IMR-90 (cell line): ENCODE results near the gene NFE2L2.

ENCODE experiments used
- BHLHE40 ChIP-seq: fragments of 150-350 bp; IDR thresholded peaks from 2 replicates; pipeline ENCODE4 v1.6.1; 2016; ENCODE audit warnings: mild to moderate bottlenecking, low read depth, low read length
- CEBPB ChIP-seq: IDR thresholded peaks from 2 replicates; pipeline ENCODE4 v1.6.1; 2012; ENCODE audit warnings: low read depth, low read length, improper control_type of control experiment
- CTCF ChIP-seq: conservative IDR thresholded peaks from 2 replicates; pipeline ENCODE4 v1.5.1; 2012; ENCODE audit warnings: mild to moderate bottlenecking, low read depth, low read length, improper control_type of control experiment
- FOS ChIP-seq: fragments of 150-350 bp; IDR thresholded peaks from 2 replicates; pipeline ENCODE4 v1.6.1; 2016; ENCODE audit warnings: low read depth, low read length
- MAFK ChIP-seq: IDR thresholded peaks from 2 replicates; pipeline ENCODE4 v1.6.1; 2012; ENCODE audit warnings: low read depth, low read length, improper control_type of control experiment
- MAZ ChIP-seq: IDR thresholded peaks from 2 replicates; pipeline ENCODE4 v1.6.1; 2012; ENCODE audit warnings: low read depth, mild to moderate bottlenecking, low read length, improper control_type of control experiment, moderate library complexity, borderline replicate concordance
- MXI1 ChIP-seq: IDR thresholded peaks from 2 replicates; pipeline ENCODE4 v1.6.1; 2012; ENCODE audit warnings: low read depth, mild to moderate bottlenecking, low read length, moderate library complexity, borderline replicate concordance
- POLR2A ChIP-seq: IDR thresholded peaks from 2 replicates; pipeline ENCODE4 v1.6.1; 2012; ENCODE audit warnings: mild to moderate bottlenecking, low read depth, low read length
- RAD21 ChIP-seq: IDR thresholded peaks from 2 replicates; pipeline ENCODE4 v1.6.1; 2012; ENCODE audit warnings: low read length, improper control_type of control experiment
- RCOR1 ChIP-seq: IDR thresholded peaks from 2 replicates; pipeline ENCODE4 v1.6.1; 2012; ENCODE audit warnings: mild to moderate bottlenecking, low read length, improper control_type of control experiment; ENCODE audit not compliant: insufficient replicate concordance
- RFX5 ChIP-seq: IDR thresholded peaks from 2 replicates; pipeline ENCODE4 v1.8.0; 2012; ENCODE audit warnings: low read depth, mild to moderate bottlenecking, low read length, moderate library complexity
- SMC3 ChIP-seq: fragments of 150-350 bp; IDR thresholded peaks from 2 replicates; pipeline ENCODE4 v1.6.1; 2016; ENCODE audit warnings: low read depth, mild to moderate bottlenecking, antibody characterized with exemption, low read length, moderate library complexity
- TF ChIP-seq, protein P1 (sequence below): fragments of 150-350 bp; IDR thresholded peaks from 2 replicates; pipeline ENCODE4 v1.6.1; 2017; ENCODE audit warnings: mild to moderate bottlenecking, antibody characterized with exemption, low read length, low read depth
- TF ChIP-seq, protein P2 (sequence below): fragments of 150-350 bp; IDR thresholded peaks from 2 replicates; pipeline ENCODE4 v1.6.1; 2016; ENCODE audit warnings: low read depth, mild to moderate bottlenecking, low read length, moderate library complexity, borderline replicate concordance

- TF ChIP-seq CTCF (no peak), POLR2A (no peak), MXI1 (no peak), RCOR1 (no peak), SMC3 (no peak), RAD21 (no peak), RFX5 (no peak), MAFK (no peak), FOS (no peak), BHLHE40 (no peak), CEBPB (no peak), MAZ (no peak)
- TF ChIP-seq, protein P1, sequence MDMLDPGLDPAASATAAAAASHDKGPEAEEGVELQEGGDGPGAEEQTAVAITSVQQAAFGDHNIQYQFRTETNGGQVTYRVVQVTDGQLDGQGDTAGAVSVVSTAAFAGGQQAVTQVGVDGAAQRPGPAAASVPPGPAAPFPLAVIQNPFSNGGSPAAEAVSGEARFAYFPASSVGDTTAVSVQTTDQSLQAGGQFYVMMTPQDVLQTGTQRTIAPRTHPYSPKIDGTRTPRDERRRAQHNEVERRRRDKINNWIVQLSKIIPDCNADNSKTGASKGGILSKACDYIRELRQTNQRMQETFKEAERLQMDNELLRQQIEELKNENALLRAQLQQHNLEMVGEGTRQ: no peak
- TF ChIP-seq, protein P2, sequence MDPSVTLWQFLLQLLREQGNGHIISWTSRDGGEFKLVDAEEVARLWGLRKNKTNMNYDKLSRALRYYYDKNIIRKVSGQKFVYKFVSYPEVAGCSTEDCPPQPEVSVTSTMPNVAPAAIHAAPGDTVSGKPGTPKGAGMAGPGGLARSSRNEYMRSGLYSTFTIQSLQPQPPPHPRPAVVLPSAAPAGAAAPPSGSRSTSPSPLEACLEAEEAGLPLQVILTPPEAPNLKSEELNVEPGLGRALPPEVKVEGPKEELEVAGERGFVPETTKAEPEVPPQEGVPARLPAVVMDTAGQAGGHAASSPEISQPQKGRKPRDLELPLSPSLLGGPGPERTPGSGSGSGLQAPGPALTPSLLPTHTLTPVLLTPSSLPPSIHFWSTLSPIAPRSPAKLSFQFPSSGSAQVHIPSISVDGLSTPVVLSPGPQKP: no peak
Measured at GRCh38 chr2:177256695-177257094, 7.8 kb downstream of the NFE2L2 start.
